Activated naive CD4-positive, alpha-beta T cell treated with Interleukin-2 at 50 U/mL for 16 hours (primary cell): ENCODE measurements around the gene CD82.

Experiments
- DNase-seq: peaks from one replicate; pipeline ENCODE4 v3.0.0-alpha.2; 2020

Gene CD82

GRCh38 chr11:44621140-44621681 is 55.7 kb downstream of the CD82 start:
- DNase-seq = peak; percentile 69

DNA sequence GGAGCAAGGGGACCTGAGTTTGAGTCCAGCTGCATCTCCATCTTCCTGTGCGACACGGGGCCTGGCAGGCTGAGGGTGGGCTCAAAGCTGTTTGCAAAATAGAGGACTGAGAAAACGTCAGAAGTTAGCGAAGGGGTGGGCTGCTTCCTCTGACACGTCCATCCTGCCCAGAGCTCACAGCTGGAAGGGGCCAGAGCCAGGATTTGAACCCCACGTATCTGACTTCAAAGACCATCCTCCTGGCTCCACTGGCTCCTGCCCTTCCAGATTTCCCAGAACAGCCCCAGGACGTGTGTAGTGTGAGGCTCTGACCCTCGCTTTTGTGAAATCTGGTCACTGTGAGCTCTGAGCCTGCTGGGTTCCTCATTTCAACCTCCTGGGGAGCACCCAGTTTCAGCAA is 56.3 kb downstream of the CD82 start:
- DNase-seq = peak; percentile 1

GRCh38 chr11:44622190-44622650 is 56.8 kb downstream of the CD82 start:
- peak; percentile 1 for DNase-seq

GRCh38 chr11:44622721-44623258 is 57.3 kb downstream of the CD82 start:
- peak; percentile 0 for DNase-seq

GRCh38 chr11:44623341-44623730 is 57.9 kb downstream of the CD82 start:
- peak; percentile 2 for DNase-seq

DNA sequence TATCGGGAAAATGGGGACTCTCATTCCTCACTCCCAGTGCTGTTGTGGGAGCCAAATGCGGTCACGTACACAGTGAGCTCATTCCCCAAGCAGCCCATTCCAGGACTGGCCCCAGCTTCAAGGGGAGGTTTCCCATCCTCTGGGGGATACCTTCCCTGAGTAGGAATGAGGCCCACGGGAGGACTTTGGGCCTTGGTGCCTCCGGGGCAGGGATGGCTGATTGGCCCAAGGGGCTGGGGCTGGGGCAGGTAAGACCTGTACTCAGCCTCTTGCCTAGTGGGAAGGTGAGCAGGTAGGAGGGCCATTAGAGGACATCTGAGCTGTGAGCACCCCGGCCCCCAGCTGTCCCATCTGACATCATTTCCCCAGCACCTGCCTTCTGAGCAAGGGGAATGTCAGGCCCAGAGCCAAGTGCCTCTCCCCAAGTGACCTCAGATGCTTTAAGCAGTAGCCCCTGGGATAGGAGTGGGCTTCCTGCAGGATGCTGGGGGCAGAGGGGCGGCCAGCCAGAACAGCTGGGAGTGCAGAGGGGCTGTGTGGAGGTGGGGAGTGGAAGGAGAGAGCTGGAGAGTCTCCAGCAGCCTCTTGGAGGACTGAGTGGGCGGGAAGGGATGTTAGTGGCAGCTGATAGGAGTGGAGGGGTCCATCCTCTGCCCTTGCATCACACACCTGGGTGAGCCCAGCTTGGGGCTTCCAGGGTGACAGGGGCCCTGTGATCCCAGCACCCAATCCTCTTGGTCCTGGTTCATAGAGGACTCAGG is 58.4 kb downstream of the CD82 start:
- DNase-seq = peak; percentile 1

- DNase-seq = peak; percentile 1
These were observed 59.3 kb downstream of the CD82 start for GRCh38 chr11:44624761-44625221.

GRCh38 chr11:44625759-44626523 is 60.5 kb downstream of the CD82 start:
- DNase-seq = peak; percentile 2

GRCh38 chr11:44626645-44627044 is 61.2 kb downstream of the CD82 start:
- peak; percentile 1 for DNase-seq

- no peak for DNase-seq
These were observed 61.8 kb downstream of the CD82 start for GRCh38 chr11:44627165-44627789.

DNA sequence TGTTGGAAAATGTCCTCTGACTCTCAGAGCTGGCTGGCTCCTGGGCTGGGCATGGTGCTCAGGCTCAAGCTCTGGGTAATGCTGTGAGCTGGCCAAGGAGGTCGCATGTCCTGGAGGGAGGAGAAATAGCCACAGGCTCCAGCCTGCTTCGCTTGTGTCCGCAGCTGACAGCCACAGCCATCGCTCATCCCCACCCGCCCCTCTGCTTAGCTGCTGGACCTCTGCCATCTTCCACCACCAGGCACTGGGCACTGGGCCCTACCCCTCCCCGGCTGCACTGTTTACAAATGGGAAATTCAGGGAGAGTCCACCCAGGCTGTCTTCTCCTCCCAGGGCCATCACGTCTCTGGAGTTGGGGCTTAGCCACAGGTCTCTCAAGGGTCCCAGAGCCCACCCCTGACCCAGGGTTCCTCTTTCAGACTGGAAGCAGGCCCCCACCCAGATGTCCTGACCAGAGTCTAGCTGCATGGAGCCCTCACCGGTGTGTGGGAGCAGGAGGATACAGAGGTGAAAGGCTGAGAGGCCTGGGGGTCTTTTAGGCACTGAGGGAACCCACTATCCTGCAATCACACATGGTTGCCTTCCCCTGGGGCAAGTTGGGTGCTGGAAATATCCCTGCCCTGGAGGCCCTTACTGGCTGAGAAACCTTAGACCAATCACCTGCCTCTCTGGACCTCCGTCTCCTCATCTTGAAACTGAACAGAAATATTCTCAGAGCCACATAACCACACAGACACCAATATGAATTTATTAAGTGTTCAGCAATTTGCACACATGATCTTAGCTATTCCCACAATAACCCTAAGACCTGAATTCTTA is 62.7 kb downstream of the CD82 start:
- DNase-seq = peak; percentile 3

GRCh38 chr11:44628730-44629700 is 63.6 kb downstream of the CD82 start:
- DNase-seq = peak; percentile 1

GRCh38 chr11:44629732-44630345 is 64.4 kb downstream of the CD82 start:
- DNase-seq = no peak

- peak; percentile 1 for DNase-seq
These were observed 65.2 kb downstream of the CD82 start for GRCh38 chr11:44630511-44631210.

GRCh38 chr11:44631831-44632230 is 66.4 kb downstream of the CD82 start:
- peak; percentile 1 for DNase-seq

DNA sequence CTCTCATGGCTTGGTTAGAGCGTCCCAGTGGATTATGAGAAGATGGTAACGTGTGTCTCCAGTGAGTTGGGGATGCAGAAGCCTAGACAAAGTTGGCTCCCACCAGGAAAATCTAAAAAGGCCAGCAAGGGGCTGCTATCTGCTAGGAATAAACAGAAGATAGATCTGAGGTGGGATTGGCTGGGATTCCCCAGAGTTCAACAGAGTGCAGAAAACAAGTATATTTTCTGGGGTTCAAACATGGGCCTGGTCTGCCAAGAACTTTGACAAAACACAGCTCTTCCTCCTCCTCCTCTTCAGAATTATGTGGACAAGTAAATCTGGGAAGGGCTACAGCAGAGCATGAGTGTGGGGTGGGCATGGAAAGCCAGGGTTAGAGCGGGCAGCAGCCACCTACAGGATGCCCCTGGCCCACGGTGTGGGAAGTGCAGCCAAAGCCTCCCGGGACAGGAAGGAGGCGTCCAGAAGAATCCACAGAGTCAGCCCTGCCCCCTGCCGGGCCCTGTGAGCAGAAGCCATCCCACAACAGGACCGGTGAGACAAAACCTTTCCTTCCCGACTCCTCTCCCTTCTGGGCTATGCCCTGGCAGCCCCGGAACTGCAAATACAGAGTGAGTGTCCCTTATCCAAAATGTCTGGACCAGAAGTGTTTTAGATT is 67.1 kb downstream of the CD82 start:
- DNase-seq = peak; percentile 37

DNA sequence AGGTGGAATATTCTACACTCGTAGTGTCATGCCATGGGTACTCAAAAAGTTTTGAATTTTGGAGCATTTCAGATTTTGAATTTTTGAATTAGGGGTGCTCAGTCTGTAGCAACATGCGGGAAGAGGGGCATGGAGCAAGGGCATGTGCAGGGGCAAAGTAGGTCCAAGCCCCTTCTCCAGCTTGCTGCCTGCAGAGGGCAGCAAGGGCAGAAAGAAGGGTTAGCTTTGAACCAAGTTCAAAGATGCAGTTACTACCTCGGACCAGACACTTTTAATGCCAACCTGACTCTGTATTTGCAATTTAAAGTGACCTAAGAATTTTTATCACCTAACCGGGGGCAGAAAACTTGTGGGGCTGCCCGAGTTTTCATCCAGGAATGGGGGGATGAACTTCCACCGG is 68.2 kb downstream of the CD82 start:
- DNase-seq = no peak

- DNase-seq = peak; percentile 37
These were observed 69.2 kb downstream of the CD82 start for GRCh38 chr11:44634401-44635281.
